ENCODE data around the gene CDH23. TPM values are rescaled to one million over a fixed set of nuclear protein-coding genes. Genes with fewer than 3 reads are reported as not detected.

Gene CDH23
- total RNA-seq, 4 donors from 2014 or later, result 0.57 to 5.9 (median 1.0) TPM

DNA sequence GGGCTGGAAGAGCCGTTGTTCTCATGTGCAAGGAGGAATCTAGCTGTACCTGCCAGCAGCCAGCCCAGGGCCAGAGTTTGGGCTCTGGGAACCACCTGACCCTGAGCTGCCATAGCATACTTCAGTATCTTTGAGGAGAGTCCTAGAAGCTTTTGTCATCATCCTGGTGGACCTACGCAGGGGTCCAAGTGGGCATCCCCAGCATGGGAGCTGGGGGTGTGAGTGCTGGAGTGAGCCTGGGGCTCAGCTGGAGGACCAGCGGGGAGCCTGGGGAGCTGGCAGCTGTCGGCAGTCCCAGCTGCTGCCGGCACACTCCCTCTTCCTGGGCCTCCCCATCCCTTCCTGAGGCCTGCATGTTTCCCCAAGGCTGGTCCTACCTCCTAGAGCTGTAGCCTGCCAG, 290.4 kb downstream of the CDH23 start:
- Histone ChIP-seq H3K9me3 (no peaks in the 10 kb centered on the region), H3K27ac (no peak overlapping the region), H3K36me3 (no peaks in the 10 kb centered on the region), H3K27me3 (no peaks in the 10 kb centered on the region), H3K4me1 (peaks cover 0 to 9% (median 0%) of the 10 kb centered on the region in 3 donors), H3K4me3 (no peak overlapping the region)
- intact Hi-C loops (cut with DNase I), result loop anchor here (5.0 kb wide), 1 partner anchor 120 kb away; no protein-coding TSS in a partner anchor
- 67 to 84% methylated on average over 2 to 3 of the region's 5 CpGs for WGBS, 2 donors
- TF ChIP-seq, protein P1, sequence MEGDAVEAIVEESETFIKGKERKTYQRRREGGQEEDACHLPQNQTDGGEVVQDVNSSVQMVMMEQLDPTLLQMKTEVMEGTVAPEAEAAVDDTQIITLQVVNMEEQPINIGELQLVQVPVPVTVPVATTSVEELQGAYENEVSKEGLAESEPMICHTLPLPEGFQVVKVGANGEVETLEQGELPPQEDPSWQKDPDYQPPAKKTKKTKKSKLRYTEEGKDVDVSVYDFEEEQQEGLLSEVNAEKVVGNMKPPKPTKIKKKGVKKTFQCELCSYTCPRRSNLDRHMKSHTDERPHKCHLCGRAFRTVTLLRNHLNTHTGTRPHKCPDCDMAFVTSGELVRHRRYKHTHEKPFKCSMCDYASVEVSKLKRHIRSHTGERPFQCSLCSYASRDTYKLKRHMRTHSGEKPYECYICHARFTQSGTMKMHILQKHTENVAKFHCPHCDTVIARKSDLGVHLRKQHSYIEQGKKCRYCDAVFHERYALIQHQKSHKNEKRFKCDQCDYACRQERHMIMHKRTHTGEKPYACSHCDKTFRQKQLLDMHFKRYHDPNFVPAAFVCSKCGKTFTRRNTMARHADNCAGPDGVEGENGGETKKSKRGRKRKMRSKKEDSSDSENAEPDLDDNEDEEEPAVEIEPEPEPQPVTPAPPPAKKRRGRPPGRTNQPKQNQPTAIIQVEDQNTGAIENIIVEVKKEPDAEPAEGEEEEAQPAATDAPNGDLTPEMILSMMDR (IDR thresholded peaks at IDR 0.05), result no peak
- no peak for TF ChIP-seq POLR2A (IDR thresholded peaks at IDR 0.05)
- no peak for DNase-seq

DNA sequence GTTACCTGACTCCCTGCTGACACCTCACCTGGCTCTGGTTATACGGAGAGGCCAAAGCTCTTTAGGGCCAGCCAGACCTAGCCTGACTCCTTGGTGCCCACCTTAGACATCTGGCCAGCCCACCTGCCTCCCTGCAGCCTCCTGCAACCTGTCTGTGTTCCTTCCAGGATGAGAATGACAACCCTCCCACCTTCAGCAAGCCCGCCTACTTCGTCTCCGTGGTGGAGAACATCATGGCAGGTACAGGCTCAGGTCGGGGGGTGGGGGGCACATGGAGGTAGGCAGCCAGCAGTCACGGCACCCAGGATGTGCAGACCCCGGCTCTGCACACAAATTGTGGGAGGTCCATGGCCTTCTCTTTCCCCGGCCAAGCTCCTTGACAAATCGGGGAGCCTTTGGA, 290.8 kb downstream of the CDH23 start:
- 70 to 87% methylated on average over 5 of the region's 9 CpGs for WGBS, 2 donors
- H3K27me3 ChIP-seq, result no peaks in the 10 kb centered on the region
- TF ChIP-seq POLR2A (IDR thresholded peaks at IDR 0.05), result no peak
- TF ChIP-seq, protein P1 (IDR thresholded peaks at IDR 0.05), result no peak
- H3K36me3 ChIP-seq, result no peaks in the 10 kb centered on the region
- H3K4me1 ChIP-seq, result peaks cover 0 to 11% (median 0%) of the 10 kb centered on the region in 3 donors
- H3K4me3 ChIP-seq, result no peak overlapping the region
- no peak for DNase-seq
- intact Hi-C loops (cut with DNase I), result loop anchor here (5.0 kb wide), 1 partner anchor 120 kb away; no protein-coding TSS in a partner anchor
- no peaks in the 10 kb centered on the region for H3K9me3 ChIP-seq
- no peak overlapping the region for H3K27ac ChIP-seq

DNA sequence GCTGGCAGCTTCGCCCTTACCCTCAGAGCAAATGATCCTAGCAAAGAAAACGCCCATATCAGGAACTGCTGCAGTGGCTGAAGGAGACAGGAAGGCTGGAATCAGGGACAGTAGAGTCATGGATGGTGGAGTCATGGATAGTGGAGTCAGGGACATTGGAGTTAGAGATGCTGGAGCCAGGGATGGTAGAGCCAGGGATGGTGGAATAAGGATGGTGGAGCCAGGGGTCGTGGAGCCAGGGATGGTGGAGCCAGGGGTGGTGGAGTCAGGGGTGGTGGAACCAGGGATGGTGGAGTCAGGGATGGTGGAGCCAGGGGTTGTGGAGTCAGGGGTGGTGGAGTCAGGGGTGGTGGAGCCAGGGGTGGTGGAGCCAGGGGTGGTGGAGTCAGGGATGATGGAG, 291.5 kb downstream of the CDH23 start:
- no peaks in the 10 kb centered on the region for H3K36me3 ChIP-seq
- intact Hi-C loops (cut with DNase I), result loop anchor here (5.0 kb wide), 1 partner anchor 119 kb away; no protein-coding TSS in a partner anchor
- no peak overlapping the region for H3K4me3 ChIP-seq
- peaks cover 0 to 19% (median 0%) of the 10 kb centered on the region in 3 donors for H3K4me1 ChIP-seq
- TF ChIP-seq, protein P1 (IDR thresholded peaks at IDR 0.05), result no peak
- TF ChIP-seq POLR2A (IDR thresholded peaks at IDR 0.05), result no peak
- no peaks in the 10 kb centered on the region for H3K27me3 ChIP-seq
- no peaks in the 10 kb centered on the region for H3K9me3 ChIP-seq
- no peak overlapping the region for H3K27ac ChIP-seq
- no peak for DNase-seq
- 60 to 84% methylated on average over 2 of the region's 3 CpGs for WGBS, 2 donors

DNA sequence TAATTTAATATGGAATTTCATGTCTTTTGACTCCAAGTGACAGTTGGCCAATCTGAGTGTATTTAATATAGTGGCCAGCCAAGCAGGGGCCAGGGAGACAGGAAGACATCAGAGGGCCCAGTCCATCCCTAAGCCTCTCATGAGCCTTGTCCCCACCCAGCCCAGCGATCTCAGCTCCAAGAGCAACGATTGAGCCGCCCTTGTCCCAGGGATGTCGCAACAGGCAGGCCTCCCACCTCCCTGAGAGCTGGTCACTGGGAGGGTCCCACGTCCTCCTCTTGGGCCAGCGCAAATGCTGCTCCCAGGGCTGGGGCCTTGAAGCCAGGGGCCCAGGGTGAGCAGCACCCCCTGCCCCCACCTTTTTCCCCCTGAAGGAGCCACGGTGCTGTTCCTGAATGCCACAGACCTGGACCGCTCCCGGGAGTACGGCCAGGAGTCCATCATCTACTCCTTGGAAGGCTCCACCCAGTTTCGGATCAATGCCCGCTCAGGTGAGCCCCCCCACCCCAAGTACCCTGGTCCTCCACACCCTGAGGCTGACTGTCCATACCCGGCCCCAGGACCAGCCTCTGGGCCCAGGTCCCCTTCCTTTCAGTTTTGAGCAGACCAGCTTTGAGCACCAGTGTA, 293.5 kb downstream of the CDH23 start:
- no peak for DNase-seq
- intact Hi-C loops (cut with DNase I), result no loop called here
- WGBS, 2 donors, result 80 to 88% methylated on average over 4 to 8 of the region's 13 CpGs

DNA sequence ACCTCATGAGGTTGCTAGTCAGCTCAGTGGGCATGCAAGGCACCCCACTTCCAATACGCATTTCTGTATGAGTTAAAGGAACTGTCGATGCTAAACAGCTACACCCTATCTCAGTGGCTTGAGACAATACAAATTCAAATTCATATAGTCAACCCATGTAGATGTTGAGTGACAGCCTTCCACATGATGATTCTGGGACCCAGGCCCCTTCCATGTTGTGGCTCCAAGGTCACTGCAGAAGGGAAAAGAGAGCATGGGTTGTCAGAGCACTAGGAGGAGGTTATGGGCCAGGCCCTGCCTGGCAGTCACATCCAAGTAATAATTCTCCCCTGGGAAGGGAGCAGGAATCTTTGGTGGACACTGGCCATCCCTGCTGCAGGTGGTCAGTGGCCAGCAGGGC, 294.7 kb downstream of the CDH23 start:
- Histone ChIP-seq H3K4me1 (peaks cover 0 to 41% (median 4%) of the 10 kb centered on the region in 3 donors), H3K27me3 (no peaks in the 10 kb centered on the region), H3K4me3 (no peak overlapping the region), H3K27ac (no peak overlapping the region), H3K36me3 (no peaks in the 10 kb centered on the region), H3K9me3 (no peaks in the 10 kb centered on the region)
- intact Hi-C loops (cut with DNase I), result no loop called here
- TF ChIP-seq, protein P1 (IDR thresholded peaks at IDR 0.05), result no peak
- no peak for TF ChIP-seq POLR2A (IDR thresholded peaks at IDR 0.05)
- WGBS, 2 donors, result 96% methylated on average over 2 of the region's 2 CpGs
- DNase-seq, result no peak

More for the DNA sequence above, 293.5 kb downstream of the CDH23 start:
- H3K27ac ChIP-seq, result no peak overlapping the region
- H3K4me1 ChIP-seq, result peaks cover 0 to 29% (median 0%) of the 10 kb centered on the region in 3 donors
- no peaks in the 10 kb centered on the region for H3K36me3 ChIP-seq
- no peaks in the 10 kb centered on the region for H3K9me3 ChIP-seq
- H3K4me3 ChIP-seq, result no peak overlapping the region
- TF ChIP-seq POLR2A (IDR thresholded peaks at IDR 0.05), result no peak
- TF ChIP-seq, protein P1 (IDR thresholded peaks at IDR 0.05), result no peak
- H3K27me3 ChIP-seq, result no peaks in the 10 kb centered on the region
